Heart right ventricle (tissue), 16 donors: ENCODE data around the gene NOB1. TPM values are rescaled to one million over a fixed set of nuclear protein-coding genes. Genes with fewer than 3 reads are reported as not detected.

Experiments
- ATAC-seq, 8 donors: fragments of 200-7000 bp; cut with Tn5 transposase; one replicate each; pipeline ENCODE4 v1.9.1; 2020; ENCODE audit warnings: mild to moderate bottlenecking in 8 of 8, moderate library complexity in 8 of 8, moderate number of reproducible peaks in 1 of 8
- DNase-seq, 2 donors: peaks; one replicate each; pipeline ENCODE4 v3.0.0-alpha.2; 2020
- H3K27ac ChIP-seq, 10 donors: fragments of 200-600 bp; sonication (generic) in 2 of 10; one replicate each; pipeline versions ENCODE4 v1.5.0 to v1.8.0; 2020 to 2022; ENCODE audit warnings: mild to moderate bottlenecking in 3 of 10
- H3K27me3 ChIP-seq, 7 donors: fragments of 200-600 bp; one replicate each; pipeline ENCODE4 v1.8.0; 2021 to 2022; ENCODE audit warnings: mild to moderate bottlenecking in 2 of 7
- H3K36me3 ChIP-seq, 9 donors: fragments of 200-600 bp; sonication (generic) in 1 of 9; one replicate each; pipeline versions ENCODE4 v1.5.0 to v1.8.0; 2020 to 2022; ENCODE audit warnings: mild to moderate bottlenecking in 2 of 9
- H3K4me1 ChIP-seq, 9 donors: fragments of 200-600 bp; sonication (generic) in 1 of 9; one replicate each; pipeline versions ENCODE4 v1.5.0 to v1.8.0; 2020 to 2022; ENCODE audit warnings: mild to moderate bottlenecking in 4 of 9
- H3K4me3 ChIP-seq, 10 donors: fragments of 200-600 bp; sonication (generic) in 2 of 10; one replicate each; pipeline versions ENCODE4 v1.5.0 to v1.8.0; 2020 to 2022; ENCODE audit warnings: mild to moderate bottlenecking in 7 of 10, moderate library complexity in 2 of 10
- H3K9me3 ChIP-seq, 11 donors: fragments of 200-600 bp in 10 of 11; sonication (generic) in 2 of 11; one replicate each; pipeline versions ENCODE4 v1.5.0 to v1.8.0; 2013 to 2022; ENCODE audit warnings: mild to moderate bottlenecking in 2 of 11, control low read depth in 1 of 11, moderate library complexity in 1 of 11
- CTCF ChIP-seq, 9 donors: fragments of 200-600 bp; sonication (generic) in 2 of 9; IDR thresholded peaks; one replicate each; pipeline versions ENCODE4 v1.5.0 to v1.8.0; 2021 to 2022; ENCODE audit warnings: antibody characterized with exemption in 9 of 9, mild to moderate bottlenecking in 5 of 9, moderate library complexity in 1 of 9
- WGBS, 2 donors: extraction: QIAGEN DNeasy Blood & Tissue Kit; methylation state at CpG; one replicate each; pipeline ENCODE4 v1.1.7; 2013; ENCODE audit warnings: inconsistent platforms in 1 of 2; 5-methylcytosine and 5-hydroxymethylcytosine counted together
- intact Hi-C, 10 donors: fragments of 100-400 bp; cut with DNase I; formaldehyde crosslinking; loops; one replicate each; pipeline versions ENCODE4 v1.11.1 to v1.14.2; 2022
- polyA plus RNA-seq, 2 donors: library from polyadenylated mRNA; stranded (reverse); fragments of 200-250 nt; gene quantifications; one replicate each; pipeline ENCODE4 v1.2.3, GENCODE V29; 2013
- total RNA-seq, 10 donors: library from RNA; stranded (reverse); fragmentation: NEBNext Ultra II Directional in 3 of 10; extraction: Animal tissue kit (Norgen Biotek cat#: 25700) in 3 of 10; gene quantifications; one replicate each; pipeline versions ENCODE4 v1.2.1 to v1.2.4, GENCODE V29; 2021 to 2023
- donor health status: Arrhythmogenic right ventricular cardiomyopathy.
- donor health status: ischemic (EF 13 %, LVEDD 7.1; RV severe dilation, severe dysfunction).
- donor health status: healthy with polysubstance abuse.
- donor health status: DM: no; HTN: yes; CAD: no.
- donor health status: DM: no; HTN: no; CAD: no.
- donor health status: ischemic (EF 25% LVEDD 6.9; RV normal size, moderate dysfunction).
- donor health status: ischemic (EF 25% LVEDD 5.7; RV mildly dilated, moderate dysfunction).
- donor health status: healthy.
- donor health status: DM: yes; HTN: yes; CAD: no.
- donor health status: Ischemic cardiomyopathy.
- donor health status: ischemic (EF 35%, LVEDD 5.7; RV mildly dilated, moderate dysfunction).
- donor health status: nonischemic (EF 11% LVEDD 7.7; RV severe dilation, severe dysfunction).
- donor health status: DM: yes; HTN: yes; CAD: no.
- donor health status: PGD.
- donor health status: ischemic (EF 29% LVEDD 5.4; RV normal size, mild dysfunction).
- donor health status: nonischemic (EF 23%, LVEDD 6.1; RV moderate dilation, normal function).

Gene NOB1
- total and polyA plus RNA-seq, 12 donors: 5.4 to 23.4 (median 15.6) TPM

GRCh38 chr16:69748694-69749345 is 5.9 kb downstream of the NOB1 start:
- H3K27ac ChIP-seq: no peak overlapping the region
- ATAC-seq: peak in 1 of 8 donors; percentile 29

GRCh38 chr16:69747115-69747514 is 7.6 kb downstream of the NOB1 start:
- intact Hi-C loops: no loop called here
- Histone ChIP-seq H3K4me3 (no peak overlapping the region), H3K27me3 (no peaks in the 10 kb centered on the region), H3K9me3 (no peaks in the 10 kb centered on the region), H3K4me1 (peaks cover 0 to 5% (median 3%) of the 10 kb centered on the region in 9 donors), H3K27ac (no peak overlapping the region), H3K36me3 (peaks cover 0 to 100% (median 75%) of the 10 kb centered on the region in 9 donors)
- DNase-seq (no peak), ATAC-seq (no peak)
- 73 to 83% methylated on average over 8 of the region's 8 CpGs for WGBS, 2 donors
- TF ChIP-seq CTCF (IDR thresholded peaks at IDR 0.05): no peak

More at GRCh38 chr16:69748694-69749345, 5.9 kb downstream of the NOB1 start:
- no peak for TF ChIP-seq CTCF (IDR thresholded peaks at IDR 0.05)
- 87 to 90% methylated on average over 20 of the region's 20 CpGs for WGBS, 2 donors
- intact Hi-C loops: no loop called here
- no peak for DNase-seq
- Histone ChIP-seq H3K4me3 (no peak overlapping the region), H3K4me1 (peaks cover 0 to 17% (median 14%) of the 10 kb centered on the region in 9 donors), H3K36me3 (peaks cover 0 to 92% (median 65%) of the 10 kb centered on the region in 9 donors), H3K9me3 (no peaks in the 10 kb centered on the region), H3K27me3 (no peaks in the 10 kb centered on the region)

GRCh38 chr16:69745959-69746358 is 8.8 kb downstream of the NOB1 start:
- TF ChIP-seq CTCF (IDR thresholded peaks at IDR 0.05): no peak
- WGBS, 2 donors: 91 to 94% methylated on average over 10 of the region's 10 CpGs
- DNase-seq (no peak), ATAC-seq (no peak)
- H3K4me1 ChIP-seq: peaks cover 0 to 16% (median 13%) of the 10 kb centered on the region in 9 donors
- intact Hi-C loops: no loop called here
- H3K9me3 ChIP-seq: no peaks in the 10 kb centered on the region
- no peak overlapping the region for H3K27ac ChIP-seq
- H3K36me3 ChIP-seq: peaks cover 0 to 100% (median 79%) of the 10 kb centered on the region in 9 donors
- no peak overlapping the region for H3K4me3 ChIP-seq
- no peaks in the 10 kb centered on the region for H3K27me3 ChIP-seq

- no peaks in the 10 kb centered on the region for H3K27me3 ChIP-seq
- ATAC-seq (no peak), DNase-seq (no peak)
- 95 to 96% methylated on average over 11 of the region's 11 CpGs for WGBS, 2 donors
- H3K4me1 ChIP-seq: peaks cover 0 to 17% (median 13%) of the 10 kb centered on the region in 9 donors
- intact Hi-C loops: no loop called here
- peaks cover 0 to 100% (median 78%) of the 10 kb centered on the region in 9 donors for H3K36me3 ChIP-seq
- no peaks in the 10 kb centered on the region for H3K9me3 ChIP-seq
- H3K4me3 ChIP-seq: no peak overlapping the region
- TF ChIP-seq CTCF (IDR thresholded peaks at IDR 0.05): no peak
- no peak overlapping the region for H3K27ac ChIP-seq
Measured at GRCh38 chr16:69745232-69745612, 9.5 kb downstream of the NOB1 start.
